Activated naive CD4-positive, alpha-beta T cell treated with anti-CD3 and anti-CD28 coated beads, Interleukin-2, amount 10 ng/mL, durations not matched to agents 7 days and 5 days (primary cell): ENCODE data around the gene TECPR1.

Source experiments
- CTCF ChIA-PET: fragments of 350-600 bp; sonication (Branson Sonifier 250); formaldehyde crosslinking; loops from one replicate; lab custom pipeline; 2021; ENCODE audit warnings: antibody characterized with exemption; lab: Charles Lee
- DNase-seq: peaks from one replicate; pipeline ENCODE4 v3.0.0-alpha.2; 2020
- H3K27ac Mint-ChIP-seq: one replicate; pipeline ENCODE4 v1.8.0; 2021; ENCODE audit warnings: mild to moderate bottlenecking, moderate library complexity, mixed read lengths
- H3K27me3 Mint-ChIP-seq: one replicate; pipeline ENCODE4 v1.8.0; 2021; ENCODE audit warnings: mild to moderate bottlenecking, mixed read lengths
- H3K36me3 Mint-ChIP-seq: one replicate; pipeline ENCODE4 v1.8.0; 2021; ENCODE audit warnings: mixed read lengths
- H3K4me1 Mint-ChIP-seq: one replicate; pipeline ENCODE4 v1.8.0; 2021; ENCODE audit warnings: mixed read lengths
- H3K4me3 Mint-ChIP-seq: one replicate; pipeline ENCODE4 v1.8.0; 2021; ENCODE audit warnings: mild to moderate bottlenecking, moderate library complexity, mixed read lengths
- H3K9me3 Mint-ChIP-seq: one replicate; pipeline ENCODE4 v1.8.0; 2021; ENCODE audit warnings: mixed read lengths

The TECPR1 gene

GRCh38 chr7:98231493-98232262, 20.4 kb downstream of the TECPR1 start:
- no peaks in the 10 kb centered on the region for H3K9me3 Mint-ChIP-seq
- H3K36me3 Mint-ChIP-seq, result peaks cover 16% of the 10 kb centered on the region
- H3K27ac Mint-ChIP-seq, result no peak overlapping the region
- no peak overlapping the region for H3K4me3 Mint-ChIP-seq
- no peaks in the 10 kb centered on the region for H3K4me1 Mint-ChIP-seq
- H3K27me3 Mint-ChIP-seq, result no peaks in the 10 kb centered on the region
- no peak for DNase-seq
- CTCF ChIA-PET, result no interaction called here

GRCh38 chr7:98230746-98231471, 21.1 kb downstream of the TECPR1 start:
- no peak for DNase-seq
- CTCF ChIA-PET, result no interaction called here
- Mint-ChIP-seq H3K4me3 (no peak overlapping the region), H3K27me3 (no peaks in the 10 kb centered on the region), H3K4me1 (no peaks in the 10 kb centered on the region), H3K36me3 (peaks cover 21% of the 10 kb centered on the region), H3K9me3 (no peaks in the 10 kb centered on the region), H3K27ac (no peak overlapping the region)

- CTCF ChIA-PET, result no interaction called here
- no peaks in the 10 kb centered on the region for H3K9me3 Mint-ChIP-seq
Measured at GRCh38 chr7:98229991-98230745, 21.9 kb downstream of the TECPR1 start.

GRCh38 chr7:98229441-98229840, 22.6 kb downstream of the TECPR1 start:
- CTCF ChIA-PET, result no interaction called here
- Mint-ChIP-seq H3K4me1 (no peaks in the 10 kb centered on the region), H3K36me3 (peaks cover 19% of the 10 kb centered on the region), H3K9me3 (no peaks in the 10 kb centered on the region), H3K27me3 (no peaks in the 10 kb centered on the region), H3K4me3 (no peak overlapping the region), H3K27ac (no peak overlapping the region)
- DNase-seq, result no peak

More at GRCh38 chr7:98229991-98230745, 21.9 kb downstream of the TECPR1 start:
- no peak for DNase-seq
- Mint-ChIP-seq H3K27me3 (no peaks in the 10 kb centered on the region), H3K4me1 (no peaks in the 10 kb centered on the region), H3K27ac (peak overlapping the region; percentile 58), H3K4me3 (no peak overlapping the region), H3K36me3 (peaks cover 23% of the 10 kb centered on the region)

GRCh38 chr7:98228801-98229200, 23.2 kb downstream of the TECPR1 start:
- Mint-ChIP-seq H3K27me3 (no peaks in the 10 kb centered on the region), H3K27ac (no peak overlapping the region), H3K4me1 (no peaks in the 10 kb centered on the region), H3K9me3 (no peaks in the 10 kb centered on the region), H3K4me3 (no peak overlapping the region), H3K36me3 (peaks cover 19% of the 10 kb centered on the region)
- DNase-seq, result no peak
- CTCF ChIA-PET, result no interaction called here

- DNase-seq, result no peak
- peaks cover 22% of the 10 kb centered on the region for H3K36me3 Mint-ChIP-seq
- no peak overlapping the region for H3K4me3 Mint-ChIP-seq
- CTCF ChIA-PET, result no interaction called here
- no peak overlapping the region for H3K27ac Mint-ChIP-seq
- no peaks in the 10 kb centered on the region for H3K27me3 Mint-ChIP-seq
- no peaks in the 10 kb centered on the region for H3K9me3 Mint-ChIP-seq
- H3K4me1 Mint-ChIP-seq, result no peaks in the 10 kb centered on the region
Measured at GRCh38 chr7:98227939-98228338, 24.1 kb downstream of the TECPR1 start.

- Mint-ChIP-seq H3K36me3 (peaks cover 24% of the 10 kb centered on the region), H3K9me3 (no peaks in the 10 kb centered on the region), H3K4me3 (no peak overlapping the region), H3K27me3 (no peaks in the 10 kb centered on the region), H3K27ac (peak overlapping the region; percentile 49), H3K4me1 (no peaks in the 10 kb centered on the region)
- no peak for DNase-seq
- CTCF ChIA-PET, result no interaction called here
Measured at GRCh38 chr7:98225913-98226614, 26.0 kb downstream of the TECPR1 start.

GRCh38 chr7:98224701-98225181, 27.3 kb downstream of the TECPR1 start:
- no peak for DNase-seq
- no peak overlapping the region for H3K4me3 Mint-ChIP-seq
- peaks cover 1% of the 10 kb centered on the region for H3K4me1 Mint-ChIP-seq
- no peak overlapping the region for H3K27ac Mint-ChIP-seq
- H3K27me3 Mint-ChIP-seq, result no peaks in the 10 kb centered on the region
- CTCF ChIA-PET, result no interaction called here
- H3K9me3 Mint-ChIP-seq, result no peaks in the 10 kb centered on the region
- H3K36me3 Mint-ChIP-seq, result peaks cover 21% of the 10 kb centered on the region

- H3K27me3 Mint-ChIP-seq, result no peaks in the 10 kb centered on the region
- CTCF ChIA-PET, result no interaction called here
- no peak overlapping the region for H3K4me3 Mint-ChIP-seq
- H3K27ac Mint-ChIP-seq, result no peak overlapping the region
- H3K36me3 Mint-ChIP-seq, result peaks cover 24% of the 10 kb centered on the region
- no peak for DNase-seq
- H3K9me3 Mint-ChIP-seq, result no peaks in the 10 kb centered on the region
- peaks cover 6% of the 10 kb centered on the region for H3K4me1 Mint-ChIP-seq
Measured at GRCh38 chr7:98223898-98224700, 27.9 kb downstream of the TECPR1 start.

GRCh38 chr7:98223351-98223897, 28.6 kb downstream of the TECPR1 start:
- Mint-ChIP-seq H3K27ac (no peak overlapping the region), H3K4me1 (peaks cover 12% of the 10 kb centered on the region), H3K36me3 (peaks cover 27% of the 10 kb centered on the region), H3K27me3 (no peaks in the 10 kb centered on the region), H3K9me3 (no peaks in the 10 kb centered on the region), H3K4me3 (no peak overlapping the region)
- no peak for DNase-seq
- CTCF ChIA-PET, result no interaction called here

GRCh38 chr7:98222533-98223195, 29.4 kb downstream of the TECPR1 start:
- H3K27ac Mint-ChIP-seq, result no peak overlapping the region
- no peak overlapping the region for H3K4me3 Mint-ChIP-seq
- peaks cover 17% of the 10 kb centered on the region for H3K4me1 Mint-ChIP-seq
- H3K36me3 Mint-ChIP-seq, result peaks cover 26% of the 10 kb centered on the region
- CTCF ChIA-PET, result no interaction called here
- no peaks in the 10 kb centered on the region for H3K9me3 Mint-ChIP-seq
- DNase-seq, result no peak
- H3K27me3 Mint-ChIP-seq, result no peaks in the 10 kb centered on the region

GRCh38 chr7:98221611-98222532, 30.2 kb downstream of the TECPR1 start:
- Mint-ChIP-seq H3K27ac (peak overlapping the region; percentile 37), H3K36me3 (peaks cover 28% of the 10 kb centered on the region), H3K9me3 (no peaks in the 10 kb centered on the region), H3K27me3 (no peaks in the 10 kb centered on the region), H3K4me1 (peaks cover 17% of the 10 kb centered on the region), H3K4me3 (no peak overlapping the region)
- no peak for DNase-seq
- CTCF ChIA-PET, result no interaction called here
